ENCODE results near the gene GDPD5. TPM values are rescaled to one million over a fixed set of nuclear protein-coding genes. Genes with fewer than 3 reads are reported as not detected.
A peak's percentile ranks its signal among the peaks of the same experiment; 100 is the strongest.

GDPD5 gene
- total RNA-seq, 4 donors from 2014 or later = 9.6 to 52.9 (median 28.2) TPM

- Histone ChIP-seq H3K27ac (peak overlapping the region in 1 of 2 donors; percentile 13), H3K9me3 (no peaks in the 10 kb centered on the region), H3K4me1 (peaks cover 12 to 14% of the 10 kb centered on the region in 2 donors), H3K4me3 (no peak overlapping the region), H3K36me3 (no peaks in the 10 kb centered on the region), H3K27me3 (no peaks in the 10 kb centered on the region)
- intact Hi-C loops (cut with DNase I; ENCODE audit: low total_unique reads) = no loop called here
- DNase-seq = no peak
- TF ChIP-seq CTCF (IDR thresholded peaks at IDR 0.05) (no peak), POLR2A (IDR thresholded peaks at IDR 0.05) (no peak)
Measured at GRCh38 chr11:75472081-75472732, 53.5 kb downstream of the GDPD5 start.

DNA sequence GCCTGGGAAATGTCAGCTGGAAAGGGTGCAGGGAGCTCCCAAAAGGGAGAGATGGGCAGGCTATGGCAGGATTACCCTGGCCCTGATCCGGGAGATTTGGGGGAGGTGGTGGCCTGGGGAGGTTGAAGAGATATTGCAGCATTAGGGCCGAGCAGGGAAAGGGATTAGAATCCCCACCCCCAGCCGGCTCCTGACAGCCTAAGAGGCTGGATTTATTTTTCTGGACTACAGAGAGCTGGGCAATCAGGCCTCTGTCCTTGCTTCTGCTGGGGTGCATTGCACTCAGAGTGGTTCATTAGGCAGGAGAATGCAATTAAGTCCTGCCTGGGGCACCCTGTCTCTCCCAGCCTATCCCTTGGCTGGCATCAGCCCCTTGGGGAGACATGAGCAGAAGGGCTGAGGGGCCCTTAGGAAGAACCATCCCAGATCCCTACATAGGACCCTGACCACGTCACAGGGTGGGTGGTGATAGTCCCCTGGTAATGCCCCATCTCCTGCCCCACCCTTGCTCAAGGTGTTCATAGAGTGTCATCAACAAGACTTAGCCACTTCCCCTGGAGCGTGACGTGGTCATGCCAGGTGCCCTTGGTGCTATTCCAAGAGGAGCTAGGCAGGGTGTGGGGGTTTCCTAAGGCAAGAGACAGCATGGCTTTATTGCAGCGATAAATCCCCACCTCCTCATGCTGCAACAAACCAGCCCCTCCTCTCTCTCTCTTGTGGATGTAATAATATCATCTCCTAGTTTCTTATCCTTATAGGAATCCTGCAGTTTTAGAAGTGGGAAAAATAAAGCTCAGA lies 54.4 kb downstream of the GDPD5 start:
- TF ChIP-seq POLR2A (IDR thresholded peaks at IDR 0.05) = no peak
- TF ChIP-seq CTCF (IDR thresholded peaks at IDR 0.05) = no peak
- no peak for DNase-seq
- Histone ChIP-seq H3K36me3 (no peaks in the 10 kb centered on the region), H3K4me3 (no peak overlapping the region), H3K4me1 (peaks cover 12 to 14% of the 10 kb centered on the region in 2 donors), H3K27ac (peak overlapping the region in 1 of 2 donors; percentile 19), H3K27me3 (no peaks in the 10 kb centered on the region), H3K9me3 (no peaks in the 10 kb centered on the region)
- intact Hi-C loops (cut with DNase I; ENCODE audit: low total_unique reads) = no loop called here

DNA sequence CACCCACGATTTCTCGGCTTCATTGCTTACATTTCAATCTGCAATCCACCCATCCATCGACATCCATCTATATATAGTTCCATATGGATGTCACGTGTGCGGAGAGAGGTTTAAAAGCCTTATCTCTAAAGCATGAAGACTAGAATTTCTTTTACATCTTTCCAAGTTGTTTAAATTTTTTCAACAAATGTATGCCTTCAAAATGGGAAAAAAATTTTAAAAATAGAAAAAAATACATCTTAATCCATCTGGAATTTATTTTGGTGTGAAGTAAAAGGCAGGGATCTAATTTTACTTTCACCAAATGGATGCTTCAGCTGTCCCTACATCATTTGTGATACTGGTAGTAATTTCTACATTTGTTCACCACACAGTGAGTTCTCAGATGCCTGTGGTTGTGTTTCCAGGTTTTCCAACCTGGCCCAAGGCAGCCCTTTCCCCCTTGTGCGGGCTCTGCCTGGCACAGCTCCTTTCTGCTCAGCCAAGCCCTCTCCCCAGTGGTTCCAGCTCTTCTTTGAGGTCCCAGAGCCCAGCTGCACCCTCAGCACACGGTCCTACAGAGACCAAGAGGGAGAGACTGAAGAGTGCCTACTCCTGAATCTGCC lies 55.2 kb downstream of the GDPD5 start:
- peaks cover 12% of the 10 kb centered on the region in 2 donors for H3K4me1 ChIP-seq

DNA sequence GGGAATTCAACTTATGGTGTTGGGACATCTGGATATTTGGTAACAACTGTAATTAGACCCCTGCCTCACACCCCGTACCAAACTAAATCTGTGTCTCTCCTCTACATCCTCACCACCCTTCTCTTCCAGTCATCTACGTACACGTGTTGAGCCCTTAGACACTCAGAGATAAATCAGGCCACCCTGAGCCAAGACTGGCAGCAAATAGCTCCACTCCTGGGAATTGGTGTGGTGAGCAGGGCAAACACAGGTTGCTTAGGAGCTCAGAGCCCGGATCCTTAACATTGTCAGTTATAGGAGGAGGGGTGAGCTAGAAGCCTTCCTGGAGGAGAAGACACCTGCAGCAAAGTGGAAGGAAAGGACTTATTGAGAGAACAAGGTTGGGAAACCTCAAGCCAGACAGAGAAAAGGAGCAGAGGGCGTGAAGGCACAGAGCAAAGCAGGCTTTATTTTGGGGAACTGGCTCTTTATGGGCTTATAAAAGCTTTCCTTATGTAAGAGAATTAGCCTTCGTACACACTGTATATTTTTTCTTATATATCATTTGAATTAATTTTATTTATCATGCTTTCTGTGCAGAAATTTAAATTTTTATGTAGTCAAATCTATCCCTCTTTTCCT lies 55.8 kb downstream of the GDPD5 start:
- no peaks in the 10 kb centered on the region for H3K36me3 ChIP-seq
- no peaks in the 10 kb centered on the region for H3K9me3 ChIP-seq
- no peak overlapping the region for H3K4me3 ChIP-seq
- no peak for DNase-seq
- H3K4me1 ChIP-seq = peaks cover 5 to 12% of the 10 kb centered on the region in 2 donors
- intact Hi-C loops (cut with DNase I; ENCODE audit: low total_unique reads) = no loop called here
- H3K27ac ChIP-seq = peak overlapping the region; percentile 27 to 81
- TF ChIP-seq POLR2A (IDR thresholded peaks at IDR 0.05) (no peak), CTCF (IDR thresholded peaks at IDR 0.05) (no peak)
- no peaks in the 10 kb centered on the region for H3K27me3 ChIP-seq

More for the DNA sequence above, 55.2 kb downstream of the GDPD5 start:
- H3K9me3 ChIP-seq = no peaks in the 10 kb centered on the region
- DNase-seq = no peak
- intact Hi-C loops (cut with DNase I; ENCODE audit: low total_unique reads) = no loop called here
- H3K4me3 ChIP-seq = no peak overlapping the region
- no peak overlapping the region for H3K27ac ChIP-seq
- no peaks in the 10 kb centered on the region for H3K36me3 ChIP-seq
- no peaks in the 10 kb centered on the region for H3K27me3 ChIP-seq
- TF ChIP-seq CTCF (IDR thresholded peaks at IDR 0.05) = no peak
- no peak for TF ChIP-seq POLR2A (IDR thresholded peaks at IDR 0.05)

Data from uterus (tissue), 4 donors.